ENCODE data around the gene GREM2. TPM values are rescaled to one million over a fixed set of nuclear protein-coding genes. Genes with fewer than 3 reads are reported as not detected.

Gene GREM2
- total and polyA plus RNA-seq, 10 of the 15 experiments (the other 5 are each of a cell fraction or from before 2014, with no cell fraction given), result not detected

GRCh38 chr1:240652961-240653409, 41.0 kb upstream of the GREM2 start:
- H3K9me3 ChIP-seq (replicated peaks; ENCODE audit: control insufficient read depth, insufficient read depth, low read length), result no peaks in the 10 kb centered on the region

More at GRCh38 chr1:240652961-240653409, 41.0 kb upstream of the GREM2 start:
- no peaks in the 10 kb centered on the region for H3K27me3 ChIP-seq (replicated peaks in 1 of 2; ENCODE audit: control insufficient read depth in 2 of 2, insufficient read depth in 2 of 2, low read length in 1 of 2)
- DNase-seq (ENCODE audit: low read depth, low spot score) (no peak), ATAC-seq (no peak), FAIRE-seq (no peak)
- no peaks in the 10 kb centered on the region for H4K20me1 ChIP-seq (ENCODE audit: control insufficient read depth, insufficient read depth)
- no TSS peak for BruUV-seq (replicated peaks)
- H3K4me1 ChIP-seq (ENCODE audit: control insufficient read depth, insufficient read depth, low read length), result no peaks in the 10 kb centered on the region
- no peaks in the 10 kb centered on the region for H3K36me3 ChIP-seq (ENCODE audit: control insufficient read depth in 2 of 2, insufficient read depth in 2 of 2, low read length in 1 of 2)
- WGBS (ENCODE audit: insufficient coverage, insufficient replicate concordance, low lambda C conversion rate, missing lambda C conversion rate), result 64% methylated on average over 3 of the region's 3 CpGs
- no peak overlapping the region for H3K4me2 ChIP-seq (ENCODE audit: control insufficient read depth, insufficient read depth)
- ChIA-PET CTCF (no interaction called here), POLR2A (no interaction called here), SMC1A (ENCODE audit: uncharacterized antibody, unreplicated experiment) (interaction anchor here (0.6 kb wide), 1 partner anchor 208 kb away, joined by 3 read pairs; no protein-coding TSS in a partner anchor), RAD21 (ENCODE audit: unreplicated experiment) (no interaction called here)
- no peak overlapping the region for H3K4me3 ChIP-seq
- no peak for TF ChIP-seq TARDBP (IDR thresholded peaks at IDR 0.05; ENCODE audit: borderline replicate concordance)
- TF ChIP-seq SPI1 (IDR thresholded peaks at IDR 0.05; ENCODE audit: borderline replicate concordance, insufficient read depth, low read depth, low read length), result no peak
- TF ChIP-seq, protein P1, sequence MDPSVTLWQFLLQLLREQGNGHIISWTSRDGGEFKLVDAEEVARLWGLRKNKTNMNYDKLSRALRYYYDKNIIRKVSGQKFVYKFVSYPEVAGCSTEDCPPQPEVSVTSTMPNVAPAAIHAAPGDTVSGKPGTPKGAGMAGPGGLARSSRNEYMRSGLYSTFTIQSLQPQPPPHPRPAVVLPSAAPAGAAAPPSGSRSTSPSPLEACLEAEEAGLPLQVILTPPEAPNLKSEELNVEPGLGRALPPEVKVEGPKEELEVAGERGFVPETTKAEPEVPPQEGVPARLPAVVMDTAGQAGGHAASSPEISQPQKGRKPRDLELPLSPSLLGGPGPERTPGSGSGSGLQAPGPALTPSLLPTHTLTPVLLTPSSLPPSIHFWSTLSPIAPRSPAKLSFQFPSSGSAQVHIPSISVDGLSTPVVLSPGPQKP (IDR thresholded peaks at IDR 0.05; ENCODE audit: low read depth, low read length), result no peak
- TF ChIP-seq, protein P2, sequence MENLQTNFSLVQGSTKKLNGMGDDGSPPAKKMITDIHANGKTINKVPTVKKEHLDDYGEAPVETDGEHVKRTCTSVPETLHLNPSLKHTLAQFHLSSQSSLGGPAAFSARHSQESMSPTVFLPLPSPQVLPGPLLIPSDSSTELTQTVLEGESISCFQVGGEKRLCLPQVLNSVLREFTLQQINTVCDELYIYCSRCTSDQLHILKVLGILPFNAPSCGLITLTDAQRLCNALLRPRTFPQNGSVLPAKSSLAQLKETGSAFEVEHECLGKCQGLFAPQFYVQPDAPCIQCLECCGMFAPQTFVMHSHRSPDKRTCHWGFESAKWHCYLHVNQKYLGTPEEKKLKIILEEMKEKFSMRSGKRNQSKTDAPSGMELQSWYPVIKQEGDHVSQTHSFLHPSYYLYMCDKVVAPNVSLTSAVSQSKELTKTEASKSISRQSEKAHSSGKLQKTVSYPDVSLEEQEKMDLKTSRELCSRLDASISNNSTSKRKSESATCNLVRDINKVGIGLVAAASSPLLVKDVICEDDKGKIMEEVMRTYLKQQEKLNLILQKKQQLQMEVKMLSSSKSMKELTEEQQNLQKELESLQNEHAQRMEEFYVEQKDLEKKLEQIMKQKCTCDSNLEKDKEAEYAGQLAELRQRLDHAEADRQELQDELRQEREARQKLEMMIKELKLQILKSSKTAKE (IDR thresholded peaks at IDR 0.05; ENCODE audit: low read depth, poor library complexity, severe bottlenecking), result no peak
- TF ChIP-seq CREM (IDR thresholded peaks at IDR 0.05; ENCODE audit: low read depth), result no peak
- TF ChIP-seq, protein P3, sequence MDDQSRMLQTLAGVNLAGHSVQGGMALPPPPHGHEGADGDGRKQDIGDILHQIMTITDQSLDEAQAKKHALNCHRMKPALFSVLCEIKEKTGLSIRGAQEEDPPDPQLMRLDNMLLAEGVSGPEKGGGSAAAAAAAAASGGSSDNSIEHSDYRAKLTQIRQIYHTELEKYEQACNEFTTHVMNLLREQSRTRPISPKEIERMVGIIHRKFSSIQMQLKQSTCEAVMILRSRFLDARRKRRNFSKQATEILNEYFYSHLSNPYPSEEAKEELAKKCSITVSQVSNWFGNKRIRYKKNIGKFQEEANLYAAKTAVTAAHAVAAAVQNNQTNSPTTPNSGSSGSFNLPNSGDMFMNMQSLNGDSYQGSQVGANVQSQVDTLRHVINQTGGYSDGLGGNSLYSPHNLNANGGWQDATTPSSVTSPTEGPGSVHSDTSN (IDR thresholded peaks at IDR 0.05; ENCODE audit: insufficient replicate concordance, low read depth, low read length), result no peak
- no peak for TF ChIP-seq SIX5 (IDR thresholded peaks at IDR 0.05; ENCODE audit: low read depth, low read length, severe bottlenecking)
- TF ChIP-seq CTCF (IDR thresholded peaks at IDR 0.05 in 2 of 3, conservative IDR thresholded peaks at IDR 0.05 in 1 of 3; ENCODE audit: control insufficient read depth in 2 of 3, extremely low read depth in 1 of 3, insufficient read depth in 1 of 3, low read depth in 3 of 3, low read length in 3 of 3), result no peak
- TF ChIP-seq CBX5 (IDR thresholded peaks at IDR 0.05; ENCODE audit: low read depth), result no peak
- no peak for TF ChIP-seq KAT2A (conservative IDR thresholded peaks at IDR 0.05; ENCODE audit: control insufficient read depth, low read depth, low read length)
- no peak for TF ChIP-seq SRF (IDR thresholded peaks at IDR 0.05; ENCODE audit: low read depth in 2 of 2, low read length in 2 of 2)
- TF ChIP-seq GATAD2B (conservative IDR thresholded peaks at IDR 0.05; ENCODE audit: low read depth), result no peak
- no peak for TF ChIP-seq MYC (IDR thresholded peaks at IDR 0.05; ENCODE audit: insufficient read depth, insufficient read length, insufficient replicate concordance, low read length, severe bottlenecking)
- no peak for TF ChIP-seq CHD4 (IDR thresholded peaks at IDR 0.05)
- H2AFZ ChIP-seq (ENCODE audit: control insufficient read depth, low read depth, low read length), result no peak overlapping the region
- in situ Hi-C loops (cut with MboI), result no loop called here
- H3K79me2 ChIP-seq (ENCODE audit: control insufficient read depth, insufficient read depth, low read length), result no peaks in the 10 kb centered on the region
- intact Hi-C loops (cut with micrococcal nuclease; ENCODE audit: unreplicated experiment), result no loop called here
- H3K9ac ChIP-seq (ENCODE audit: control insufficient read depth, insufficient read depth, low read length), result no peak overlapping the region
- H3K27ac ChIP-seq (ENCODE audit: control insufficient read depth, insufficient read depth), result no peak overlapping the region

Measured in GM12878 (cell line).